A673 (cell line): ENCODE data around the gene NUP188. TPM values are rescaled to one million over a fixed set of nuclear protein-coding genes. Genes with fewer than 3 reads are reported as not detected.

Experiments
- BruUV-seq: library from RNA; stranded (reverse); fragments of 400-500 nt; replicated peaks from 2 replicates; lab custom pipeline; 2021; lab: Mats Ljungman, UMichigan
- CTCF ChIA-PET: fragments of 300-600 bp; sonication (Branson Sonifier 250); formaldehyde crosslinking; loops from one replicate; lab custom pipeline; 2022; ENCODE audit warnings: antibody characterized with exemption; lab: Charles Lee
- POLR2A ChIA-PET: fragments of 300-600 bp; sonication (Branson Sonifier 250); formaldehyde crosslinking; loops from one replicate; lab custom pipeline; 2022; ENCODE audit warnings: antibody characterized with exemption; ENCODE audit not compliant: low non-redundant PET; lab: Charles Lee
- DNase-seq: peaks from one replicate; pipeline ENCODE4 v3.0.0-alpha.2; 2015; ENCODE audit warnings: low spot score
- H3K27ac ChIP-seq: fragments of 200-600 bp; sonication (generic); 2 replicates; pipeline ENCODE4 v1.5.1; 2016; ENCODE audit warnings: mixed run types, low read depth, mild to moderate bottlenecking, mixed read lengths, antibody characterized with exemption, low read length; ENCODE audit not compliant: poor library complexity, severe bottlenecking
- H3K27me3 ChIP-seq: fragments of 200-600 bp; sonication (generic); replicated peaks from 2 replicates; pipeline ENCODE4 v1.6.1; 2017; ENCODE audit warnings: mixed run types, low read depth, mild to moderate bottlenecking, mixed read lengths, antibody characterized with exemption, low read length; ENCODE audit not compliant: insufficient read depth, poor library complexity
- H3K36me3 ChIP-seq: fragments of 200-600 bp; sonication (generic); 2 replicates; pipeline ENCODE4 v1.6.1; 2016; ENCODE audit warnings: mixed run types, mild to moderate bottlenecking, mixed read lengths, antibody characterized with exemption, low read length; ENCODE audit not compliant: insufficient read depth, poor library complexity, severe bottlenecking
- H3K4me1 ChIP-seq: fragments of 200-600 bp; sonication (generic); 2 replicates; pipeline ENCODE4 v1.6.1; 2017; ENCODE audit warnings: mixed run types, mild to moderate bottlenecking, mixed read lengths, antibody characterized with exemption, low read length; ENCODE audit not compliant: insufficient read depth, poor library complexity, severe bottlenecking
- H3K4me3 ChIP-seq: fragments of 200-600 bp; sonication (generic); 2 replicates; pipeline ENCODE4 v1.5.1; 2016; ENCODE audit warnings: low read depth, mixed run types, mild to moderate bottlenecking, mixed read lengths, low read length; ENCODE audit not compliant: poor library complexity, severe bottlenecking
- H3K9me3 ChIP-seq: fragments of 200-600 bp; sonication (generic); 2 replicates; pipeline ENCODE4 v1.6.1; 2016; ENCODE audit warnings: mixed run types, low read depth, mild to moderate bottlenecking, mixed read lengths, antibody characterized with exemption, low read length; ENCODE audit not compliant: poor library complexity, severe bottlenecking
- EZH2 ChIP-seq: fragments of 200-600 bp; sonication (generic); IDR thresholded peaks from 2 replicates; pipeline ENCODE4 v1.6.1; 2017; ENCODE audit warnings: borderline replicate concordance, low read depth, mild to moderate bottlenecking, mixed read lengths, antibody characterized with exemption, low read length; ENCODE audit not compliant: poor library complexity, severe bottlenecking
- intact Hi-C: fragments of 100-400 bp; cut with micrococcal nuclease; formaldehyde crosslinking; loops from one replicate; pipeline ENCODE4 v1.10.0; 2022; ENCODE audit not compliant: unreplicated experiment
- total RNA-seq: library from RNA; stranded (reverse); gene quantifications from 2 replicates; pipeline ENCODE4 v1.2.3, GENCODE V29; 2021
- TF ChIP-seq, protein P1 (sequence below): fragments of 300-800, 200-600 bp; sonication (generic); conservative IDR thresholded peaks from 2 replicates; pipeline ENCODE4 v1.5.1; 2017; ENCODE audit warnings: low read depth, mild to moderate bottlenecking, antibody characterized with exemption, low read length, moderate library complexity, mixed read lengths

NUP188 gene
- total RNA-seq, 1 experiment from 2014 or later: 170 TPM

DNA sequence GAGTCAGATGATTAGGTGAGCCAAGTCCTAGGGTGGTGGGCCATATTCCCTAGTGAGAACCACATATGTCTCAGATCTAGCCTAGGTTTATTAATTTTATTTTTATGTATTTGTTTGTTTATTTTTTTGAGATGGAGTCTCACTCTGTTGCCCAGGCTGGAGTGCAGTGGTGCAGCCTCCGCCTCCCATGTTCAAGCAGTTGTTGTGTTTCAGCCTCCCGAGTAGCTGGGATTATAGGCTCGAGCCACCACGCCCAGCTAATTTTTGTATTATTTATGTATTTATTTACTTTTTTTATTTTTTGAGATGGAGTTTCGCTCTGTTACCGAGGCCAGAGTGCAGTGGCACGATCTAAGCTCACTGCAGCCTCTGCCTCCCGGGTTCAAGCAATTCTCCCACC is 36.0 kb downstream of the NUP188 start:
- no peaks in the 10 kb centered on the region for H3K9me3 ChIP-seq
- CTCF ChIA-PET: no interaction called here
- POLR2A ChIA-PET: no interaction called here
- BruUV-seq: no TSS peak
- intact Hi-C loops: no loop called here
- no peak overlapping the region for H3K27ac ChIP-seq
- no peak for DNase-seq
- peaks cover 94% of the 10 kb centered on the region for H3K36me3 ChIP-seq
- no peak overlapping the region for H3K4me3 ChIP-seq
- H3K27me3 ChIP-seq: no peaks in the 10 kb centered on the region
- no peaks in the 10 kb centered on the region for H3K4me1 ChIP-seq
- TF ChIP-seq, protein P1, sequence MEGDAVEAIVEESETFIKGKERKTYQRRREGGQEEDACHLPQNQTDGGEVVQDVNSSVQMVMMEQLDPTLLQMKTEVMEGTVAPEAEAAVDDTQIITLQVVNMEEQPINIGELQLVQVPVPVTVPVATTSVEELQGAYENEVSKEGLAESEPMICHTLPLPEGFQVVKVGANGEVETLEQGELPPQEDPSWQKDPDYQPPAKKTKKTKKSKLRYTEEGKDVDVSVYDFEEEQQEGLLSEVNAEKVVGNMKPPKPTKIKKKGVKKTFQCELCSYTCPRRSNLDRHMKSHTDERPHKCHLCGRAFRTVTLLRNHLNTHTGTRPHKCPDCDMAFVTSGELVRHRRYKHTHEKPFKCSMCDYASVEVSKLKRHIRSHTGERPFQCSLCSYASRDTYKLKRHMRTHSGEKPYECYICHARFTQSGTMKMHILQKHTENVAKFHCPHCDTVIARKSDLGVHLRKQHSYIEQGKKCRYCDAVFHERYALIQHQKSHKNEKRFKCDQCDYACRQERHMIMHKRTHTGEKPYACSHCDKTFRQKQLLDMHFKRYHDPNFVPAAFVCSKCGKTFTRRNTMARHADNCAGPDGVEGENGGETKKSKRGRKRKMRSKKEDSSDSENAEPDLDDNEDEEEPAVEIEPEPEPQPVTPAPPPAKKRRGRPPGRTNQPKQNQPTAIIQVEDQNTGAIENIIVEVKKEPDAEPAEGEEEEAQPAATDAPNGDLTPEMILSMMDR: no peak
- TF ChIP-seq EZH2: no peak

DNA sequence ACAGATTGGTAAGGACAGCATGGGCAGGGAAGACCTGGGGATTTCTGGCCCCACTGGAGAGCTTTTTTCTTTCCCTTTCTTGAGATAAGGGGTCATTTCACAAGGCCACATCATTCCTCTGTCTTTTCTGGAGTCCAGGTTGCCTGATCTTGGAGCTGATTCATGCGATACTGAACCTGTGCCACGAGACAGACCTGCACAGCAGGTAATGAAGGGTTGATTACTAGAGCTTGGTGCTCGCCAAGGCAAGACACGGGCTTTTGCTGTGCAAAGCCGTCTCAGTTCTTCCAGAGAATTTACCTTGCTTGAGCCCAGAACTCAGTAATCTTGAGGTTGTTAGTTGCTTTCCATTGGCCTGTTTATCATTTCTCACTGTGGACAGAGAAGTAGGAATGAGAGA is 39.2 kb downstream of the NUP188 start:
- CTCF ChIA-PET: no interaction called here
- TF ChIP-seq EZH2: no peak
- TF ChIP-seq, protein P1: no peak
- H3K36me3 ChIP-seq: peaks cover 77% of the 10 kb centered on the region
- no peak overlapping the region for H3K4me3 ChIP-seq
- H3K27me3 ChIP-seq: no peaks in the 10 kb centered on the region
- intact Hi-C loops: no loop called here
- POLR2A ChIA-PET: no interaction called here
- H3K9me3 ChIP-seq: no peaks in the 10 kb centered on the region
- H3K27ac ChIP-seq: no peak overlapping the region
- no peaks in the 10 kb centered on the region for H3K4me1 ChIP-seq
- BruUV-seq: no TSS peak
- DNase-seq: no peak

DNA sequence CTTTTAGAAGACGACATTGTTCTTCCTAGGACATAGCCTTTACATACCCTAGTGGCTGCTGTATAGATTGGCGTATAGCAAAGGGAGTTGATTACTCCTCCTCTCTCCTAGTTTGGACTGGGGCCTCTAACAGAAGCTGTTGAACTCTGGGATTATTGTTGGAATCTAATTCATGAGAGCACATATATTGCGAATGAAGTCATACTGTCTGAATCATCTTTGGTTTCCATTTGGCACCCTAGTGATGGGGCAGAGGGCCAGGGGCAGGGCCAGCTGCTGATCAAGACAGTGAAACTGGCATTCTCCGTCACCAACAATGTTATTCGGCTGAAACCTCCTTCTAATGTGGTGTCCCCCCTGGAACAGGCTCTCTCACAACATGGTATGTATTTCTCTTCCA is 40.3 kb downstream of the NUP188 start:
- intact Hi-C loops: no loop called here
- H3K27ac ChIP-seq: no peak overlapping the region
- ChIA-PET POLR2A (no interaction called here), CTCF (interaction anchor here (0.6 kb wide), 1 partner anchor 39 kb away, joined by 9 read pairs; no protein-coding TSS in a partner anchor)
- no peak overlapping the region for H3K4me3 ChIP-seq
- no peaks in the 10 kb centered on the region for H3K4me1 ChIP-seq
- TF ChIP-seq, protein P1: no peak
- no peak for TF ChIP-seq EZH2
- DNase-seq: no peak
- BruUV-seq: no TSS peak
- no peaks in the 10 kb centered on the region for H3K9me3 ChIP-seq
- no peaks in the 10 kb centered on the region for H3K27me3 ChIP-seq
- H3K36me3 ChIP-seq: peaks cover 75% of the 10 kb centered on the region
